Trophoblast cell (in vitro differentiated cells and primary cell): ENCODE results near the gene FER.

ENCODE experiments used
- DNase-seq, 2 donors: peaks; one replicate each; pipeline ENCODE4 v3.0.0-alpha.2; 2016
- H2AFZ ChIP-seq: 2 replicates; pipeline ENCODE4 v1.6.1; 2013; ENCODE audit warnings: low read length, moderate library complexity, mild to moderate bottlenecking; ENCODE audit not compliant: insufficient read depth, poor library complexity
- H2AK5ac ChIP-seq: 2 replicates; pipeline ENCODE4 v1.6.1; 2013; ENCODE audit warnings: mild to moderate bottlenecking, low read length
- H2BK120ac ChIP-seq: 2 replicates; pipeline ENCODE4 v1.6.1; 2013; ENCODE audit warnings: low read length, mild to moderate bottlenecking, moderate library complexity; ENCODE audit not compliant: insufficient read depth, poor library complexity
- H2BK12ac ChIP-seq: 2 replicates; pipeline ENCODE4 v1.6.1; 2013; ENCODE audit warnings: mild to moderate bottlenecking, low read length, moderate library complexity
- H2BK5ac ChIP-seq: 2 replicates; pipeline ENCODE4 v1.6.1; 2013; ENCODE audit warnings: low read length, low read depth, moderate library complexity, mild to moderate bottlenecking; ENCODE audit not compliant: poor library complexity
- H3K14ac ChIP-seq: 2 replicates; pipeline ENCODE4 v1.6.1; 2013; ENCODE audit warnings: mild to moderate bottlenecking, low read length
- H3K18ac ChIP-seq: 2 replicates; pipeline ENCODE4 v1.6.1; 2013; ENCODE audit warnings: mild to moderate bottlenecking, low read length
- H3K23ac ChIP-seq: 2 replicates; pipeline ENCODE4 v1.6.1; 2013; ENCODE audit warnings: low read length
- H3K27ac ChIP-seq: 2 replicates; pipeline ENCODE4 v1.5.1; 2013; ENCODE audit warnings: low read depth, mild to moderate bottlenecking, inconsistent platforms, low read length, moderate library complexity
- H3K27me3 ChIP-seq: 2 replicates; pipeline ENCODE4 v1.6.1; 2013; ENCODE audit warnings: inconsistent platforms, mild to moderate bottlenecking, low read length, moderate library complexity; ENCODE audit not compliant: insufficient read depth
- H3K36me3 ChIP-seq, 2 experiments: 1 replicate in 1 of 2; 2 replicates in 1 of 2; pipeline ENCODE4 v1.6.1; 2013; ENCODE audit warnings: low read length in 2 of 2, mild to moderate bottlenecking in 2 of 2, moderate library complexity in 1 of 2; ENCODE audit not compliant: insufficient read depth in 2 of 2, control insufficient read depth in 1 of 2
- H3K4ac ChIP-seq: 2 replicates; pipeline ENCODE4 v1.6.1; 2013; ENCODE audit warnings: low read depth, mild to moderate bottlenecking, low read length, moderate library complexity
- H3K4me1 ChIP-seq, 2 experiments: 1 replicate in 1 of 2; 2 replicates in 1 of 2; pipeline ENCODE4 v1.6.1; 2013; ENCODE audit warnings: low read length in 2 of 2, mild to moderate bottlenecking in 2 of 2, moderate library complexity in 1 of 2; ENCODE audit not compliant: insufficient read depth in 2 of 2, control insufficient read depth in 1 of 2
- H3K4me2 ChIP-seq: 2 replicates; pipeline ENCODE4 v1.6.1; 2013; ENCODE audit warnings: inconsistent platforms, mild to moderate bottlenecking, low read length, moderate library complexity
- H3K4me3 ChIP-seq: 2 replicates; pipeline ENCODE4 v1.5.1; 2013; ENCODE audit warnings: mild to moderate bottlenecking, low read depth, low read length, inconsistent platforms
- H3K79me1 ChIP-seq: one replicate; pipeline ENCODE4 v1.6.1; 2013; ENCODE audit warnings: low read length
- H3K79me2 ChIP-seq: 2 replicates; pipeline ENCODE4 v1.6.1; 2013; ENCODE audit warnings: low read length, mild to moderate bottlenecking; ENCODE audit not compliant: control insufficient read depth, insufficient read depth, poor library complexity
- H3K9ac ChIP-seq: 2 replicates; pipeline ENCODE4 v1.6.1; 2013; ENCODE audit warnings: mild to moderate bottlenecking, low read length
- H3K9me3 ChIP-seq: 2 replicates; pipeline ENCODE4 v1.6.1; 2013; ENCODE audit warnings: low read depth, mild to moderate bottlenecking, control low read depth, inconsistent platforms, low read length; ENCODE audit not compliant: insufficient read depth
- H4K12ac ChIP-seq: 2 replicates; pipeline ENCODE4 v1.6.1; 2013; ENCODE audit warnings: low read depth, mild to moderate bottlenecking, low read length, moderate library complexity
- H4K8ac ChIP-seq: 2 replicates; pipeline ENCODE4 v1.6.1; 2013; ENCODE audit warnings: low read depth, mild to moderate bottlenecking, low read length, moderate library complexity
- H4K91ac ChIP-seq: one replicate; pipeline ENCODE4 v1.6.1; 2013; ENCODE audit warnings: low read depth, mild to moderate bottlenecking, low read length, moderate library complexity
- WGBS: extraction: QIAGEN DNeasy Blood & Tissue Kit; methylation state at CpG from one replicate; pipeline ENCODE4 v1.1.7; 2013; ENCODE audit warnings: missing lambda C conversion rate; ENCODE audit not compliant: insufficient read length, insufficient coverage; ENCODE audit errors: extremely low coverage; 5-methylcytosine and 5-hydroxymethylcytosine counted together

Gene FER

DNA sequence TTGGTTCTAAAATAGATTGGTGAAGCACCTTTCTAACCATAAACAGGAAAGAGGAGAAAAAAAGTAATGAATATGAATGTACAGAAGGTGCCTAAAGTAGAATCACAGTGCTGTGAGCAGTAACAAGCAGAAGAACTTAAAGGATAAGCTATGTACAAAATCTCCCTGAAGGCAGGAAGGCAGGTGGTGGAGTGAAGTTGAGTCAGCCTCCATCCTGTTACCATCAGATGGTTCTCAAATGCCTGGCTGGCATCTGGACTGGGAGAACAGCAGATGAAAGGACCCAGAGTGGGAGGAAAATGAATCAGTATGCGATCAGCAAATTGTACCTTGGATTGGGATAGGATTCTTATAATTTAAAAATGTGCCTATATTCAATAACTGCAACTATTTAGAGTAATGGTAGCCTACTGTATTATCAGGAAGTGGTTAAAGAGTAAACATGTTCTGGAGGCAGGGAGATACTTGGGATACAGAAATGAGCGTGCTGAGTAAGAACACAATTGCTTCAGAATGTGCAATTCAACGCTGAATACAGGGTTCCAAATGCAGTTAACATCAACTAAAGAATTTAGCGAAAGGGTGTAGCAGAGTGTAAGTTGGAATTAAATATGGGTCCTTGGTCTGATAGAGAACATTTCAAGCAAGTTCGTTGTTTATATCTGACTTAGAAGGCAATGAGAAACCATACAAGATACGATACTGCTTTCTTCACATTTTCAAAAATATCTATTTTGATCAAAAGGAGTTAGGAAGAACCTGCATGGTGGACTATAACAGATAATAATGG is 21.1 kb upstream of the FER start:
- H3K23ac ChIP-seq = no peak overlapping the region
- no peak overlapping the region for H3K14ac ChIP-seq
- H3K79me2 ChIP-seq = peaks cover 4% of the 10 kb centered on the region
- H3K9ac ChIP-seq = no peak overlapping the region
- H3K4me3 ChIP-seq = no peak overlapping the region
- no peak overlapping the region for H2AFZ ChIP-seq
- H2BK12ac ChIP-seq = peak overlapping the region; percentile 58
- no peak overlapping the region for H4K91ac ChIP-seq
- peaks cover 8% of the 10 kb centered on the region for H3K79me1 ChIP-seq
- no peaks in the 10 kb centered on the region for H3K27me3 ChIP-seq
- H2BK120ac ChIP-seq = no peak overlapping the region
- no peaks in the 10 kb centered on the region for H3K36me3 ChIP-seq
- H3K18ac ChIP-seq = no peak overlapping the region
- no peak overlapping the region for H4K8ac ChIP-seq
- peak; percentile 43 to 81 for DNase-seq
- H4K12ac ChIP-seq = no peak overlapping the region
- H2AK5ac ChIP-seq = no peak overlapping the region
- WGBS = no CpG with 5 or more reads among the region's 6 CpGs
- no peak overlapping the region for H2BK5ac ChIP-seq
- H3K9me3 ChIP-seq = no peaks in the 10 kb centered on the region
- H3K4ac ChIP-seq = no peak overlapping the region
- H3K4me2 ChIP-seq = peak overlapping the region; percentile 66
- peaks cover 0 to 5% of the 10 kb centered on the region in 2 experiments for H3K4me1 ChIP-seq
- no peak overlapping the region for H3K27ac ChIP-seq

DNA sequence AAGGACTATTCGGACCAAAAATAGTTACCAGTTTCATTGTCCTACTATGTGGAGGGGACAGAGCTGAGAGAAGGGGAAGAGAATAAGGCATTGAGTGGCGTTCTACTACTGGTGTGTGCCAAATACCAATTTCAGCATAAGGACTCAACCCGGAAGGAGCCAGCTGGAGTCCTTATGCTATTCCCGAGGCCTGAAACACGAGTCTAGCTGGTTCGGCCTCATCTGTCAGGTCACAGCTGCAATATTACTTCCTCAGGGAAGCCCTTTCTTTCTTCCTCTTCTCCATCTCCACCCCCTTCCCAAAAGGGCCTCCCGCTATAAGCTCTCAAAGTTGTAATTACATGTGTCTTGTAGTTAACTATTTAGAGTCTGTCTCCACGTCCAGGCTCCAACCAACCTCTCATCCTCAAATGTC is 20.5 kb upstream of the FER start:
- peak overlapping the region; percentile 74 for H4K8ac ChIP-seq
- H3K4me1 ChIP-seq = peaks cover 0 to 5% of the 10 kb centered on the region in 2 experiments
- peak overlapping the region; percentile 84 for H3K27ac ChIP-seq
- H3K4me2 ChIP-seq = peak overlapping the region; percentile 66
- no peak overlapping the region for H3K23ac ChIP-seq
- H2BK5ac ChIP-seq = no peak overlapping the region
- H3K4me3 ChIP-seq = peak overlapping the region; percentile 86
- no peak overlapping the region for H2AFZ ChIP-seq
- H3K14ac ChIP-seq = peak overlapping the region; percentile 96
- no peaks in the 10 kb centered on the region for H3K9me3 ChIP-seq
- H4K91ac ChIP-seq = peak overlapping the region; percentile 57
- H3K79me2 ChIP-seq = peaks cover 4% of the 10 kb centered on the region
- H4K12ac ChIP-seq = peak overlapping the region; percentile 92
- H3K79me1 ChIP-seq = peaks cover 8% of the 10 kb centered on the region
- peak overlapping the region; percentile 92 for H3K18ac ChIP-seq
- no peaks in the 10 kb centered on the region for H3K36me3 ChIP-seq
- H2BK120ac ChIP-seq = no peak overlapping the region
- H3K4ac ChIP-seq = no peak overlapping the region
- no CpG with 5 or more reads among the region's 8 CpGs for WGBS
- no peak overlapping the region for H2BK12ac ChIP-seq
- DNase-seq = peak; percentile 70 to 86
- no peak overlapping the region for H2AK5ac ChIP-seq
- H3K9ac ChIP-seq = no peak overlapping the region
- no peaks in the 10 kb centered on the region for H3K27me3 ChIP-seq

DNA sequence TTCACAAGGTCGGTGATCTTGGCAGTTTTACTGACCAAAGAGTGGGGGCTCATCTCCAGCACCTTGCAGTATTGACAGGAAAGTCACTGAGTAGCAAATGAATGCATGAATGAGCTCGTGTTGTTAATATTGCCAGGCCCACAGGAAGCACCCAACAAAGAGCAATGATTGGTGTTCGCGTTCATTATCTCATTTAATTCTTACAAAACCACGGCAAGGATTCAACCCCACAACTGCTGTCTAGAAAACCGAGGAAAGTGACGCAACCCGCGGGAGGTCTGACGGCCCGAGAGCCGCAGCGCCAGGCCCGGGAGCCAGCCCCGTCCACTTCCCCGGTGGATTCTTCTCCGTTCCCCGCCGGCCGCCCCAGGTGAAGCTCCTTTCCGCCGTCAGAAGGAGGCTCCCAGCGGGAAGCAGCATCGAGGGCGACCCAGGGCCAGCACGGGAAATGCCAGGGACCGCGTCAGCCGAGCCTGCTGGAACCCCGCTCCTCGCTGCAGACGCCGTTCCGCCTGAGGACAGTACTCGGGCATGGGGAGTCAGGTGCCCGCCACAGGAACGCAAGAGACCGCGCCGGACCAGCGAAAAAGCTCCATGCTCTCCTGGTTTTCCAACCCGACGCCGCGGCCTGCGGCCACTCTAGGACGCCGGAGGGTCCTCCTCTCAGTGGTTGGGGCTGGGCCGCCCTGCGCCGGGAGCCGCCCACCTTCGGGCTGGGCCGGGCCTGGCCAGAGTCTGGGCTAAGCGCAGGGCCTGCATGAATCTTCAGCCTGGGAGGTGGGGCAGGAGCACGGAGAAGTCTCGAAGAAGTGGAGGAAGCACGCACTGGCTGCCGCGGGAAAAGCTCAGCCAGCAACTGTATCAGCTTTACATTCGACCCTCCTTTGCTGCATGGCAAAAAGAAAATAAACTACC is 19.8 kb upstream of the FER start:
- peak overlapping the region; percentile 92 for H4K12ac ChIP-seq
- peaks cover 0 to 5% of the 10 kb centered on the region in 2 experiments for H3K4me1 ChIP-seq
- H3K27me3 ChIP-seq = no peaks in the 10 kb centered on the region
- H3K4me2 ChIP-seq = peak overlapping the region; percentile 66
- H3K14ac ChIP-seq = peak overlapping the region; percentile 96
- H3K18ac ChIP-seq = peak overlapping the region; percentile 92
- peak overlapping the region; percentile 74 for H4K8ac ChIP-seq
- H2AFZ ChIP-seq = peak overlapping the region; percentile 50
- no peak overlapping the region for H3K23ac ChIP-seq
- H2BK5ac ChIP-seq = peak overlapping the region; percentile 75
- H3K9me3 ChIP-seq = no peaks in the 10 kb centered on the region
- no peak overlapping the region for H2AK5ac ChIP-seq
- DNase-seq = peak; percentile 87 to 92
- H3K79me2 ChIP-seq = peaks cover 4% of the 10 kb centered on the region
- H3K36me3 ChIP-seq = no peaks in the 10 kb centered on the region
- peak overlapping the region; percentile 79 for H3K9ac ChIP-seq
- peak overlapping the region; percentile 84 for H3K27ac ChIP-seq
- no CpG with 5 or more reads among the region's 61 CpGs for WGBS
- peak overlapping the region; percentile 89 for H2BK120ac ChIP-seq
- peak overlapping the region; percentile 86 for H3K4me3 ChIP-seq
- H3K79me1 ChIP-seq = peaks cover 8% of the 10 kb centered on the region
- H4K91ac ChIP-seq = peak overlapping the region; percentile 64
- H3K4ac ChIP-seq = peak overlapping the region; percentile 25
- no peak overlapping the region for H2BK12ac ChIP-seq

DNA sequence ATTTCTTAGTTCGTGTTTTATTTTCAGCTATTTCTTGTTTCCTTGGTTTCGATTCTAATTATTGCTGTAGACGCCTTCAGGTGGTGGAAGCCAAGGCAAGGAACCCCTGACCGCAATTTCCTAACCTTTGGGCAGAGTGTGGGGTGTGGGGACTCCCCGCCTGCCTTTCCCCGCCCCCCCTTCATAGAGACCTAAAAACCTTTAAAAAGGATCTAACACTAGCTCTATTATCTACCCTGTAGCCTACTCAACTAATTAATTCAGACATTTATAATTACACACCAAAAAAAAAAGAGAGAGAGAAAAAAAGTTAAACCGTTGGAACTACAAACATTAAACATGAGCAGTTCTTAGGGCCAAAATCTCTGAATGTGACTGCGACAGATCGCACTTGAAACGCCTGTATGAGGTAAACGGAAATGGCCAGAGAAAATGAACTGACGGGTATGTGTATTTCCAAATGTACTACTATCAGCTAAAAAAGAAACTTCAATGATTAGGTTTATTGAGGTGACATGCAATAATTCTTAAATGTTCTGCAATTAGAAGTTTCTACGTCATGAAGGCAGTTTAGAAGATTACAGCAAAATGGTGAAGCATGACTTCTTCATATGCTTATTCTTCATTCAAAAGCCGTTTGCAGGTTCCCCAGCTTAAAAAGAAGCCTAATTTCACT is 19.0 kb upstream of the FER start:
- no peak overlapping the region for H3K23ac ChIP-seq
- H3K27ac ChIP-seq = peak overlapping the region; percentile 8
- H2AFZ ChIP-seq = peak overlapping the region; percentile 50
- H3K79me1 ChIP-seq = peaks cover 8% of the 10 kb centered on the region
- no peak overlapping the region for H2BK12ac ChIP-seq
- H3K9me3 ChIP-seq = no peaks in the 10 kb centered on the region
- no peak overlapping the region for H3K18ac ChIP-seq
- peak in 1 of 2 donors; percentile 4 for DNase-seq
- no peak overlapping the region for H2AK5ac ChIP-seq
- no peak overlapping the region for H3K4ac ChIP-seq
- H3K79me2 ChIP-seq = peaks cover 4% of the 10 kb centered on the region
- WGBS = no CpG with 5 or more reads among the region's 14 CpGs
- H2BK120ac ChIP-seq = peak overlapping the region; percentile 34
- no peak overlapping the region for H4K12ac ChIP-seq
- H3K36me3 ChIP-seq = no peaks in the 10 kb centered on the region
- H4K91ac ChIP-seq = peak overlapping the region; percentile 64
- peak overlapping the region; percentile 66 for H3K4me2 ChIP-seq
- no peak overlapping the region for H3K9ac ChIP-seq
- no peak overlapping the region for H2BK5ac ChIP-seq
- H4K8ac ChIP-seq = peak overlapping the region; percentile 74
- no peak overlapping the region for H3K4me3 ChIP-seq
- H3K14ac ChIP-seq = no peak overlapping the region
- H3K27me3 ChIP-seq = no peaks in the 10 kb centered on the region
- H3K4me1 ChIP-seq = peaks cover 0 to 5% of the 10 kb centered on the region in 2 experiments
